GM13977 (cell line): ENCODE results near the gene HSD17B3.
A peak's percentile ranks its signal among the peaks of the same experiment; 100 is the strongest.

Source experiments
- DNase-seq: peaks from one replicate; pipeline ENCODE4 v3.0.0; 2012; ENCODE audit warnings: low spot score
- in situ Hi-C: fragments of 300-500 bp; cut with MboI; formaldehyde crosslinking; loops from one replicate; pipeline ENCODE4 v1.12.0; 2022; ENCODE audit warnings: low sequenced_read_pairs, low pct_unique_long_range_greater_than_20kb, mixed read lengths, inconsistent platforms; ENCODE audit not compliant: unreplicated experiment
- TF ChIP-seq, protein P1 (sequence below): IDR thresholded peaks from 2 replicates; pipeline ENCODE4 v1.5.1; 2012; ENCODE audit warnings: mild to moderate bottlenecking, control low read depth; ENCODE audit not compliant: insufficient read depth; ENCODE audit errors: extremely low read depth, missing control alignments

HSD17B3 gene

DNA sequence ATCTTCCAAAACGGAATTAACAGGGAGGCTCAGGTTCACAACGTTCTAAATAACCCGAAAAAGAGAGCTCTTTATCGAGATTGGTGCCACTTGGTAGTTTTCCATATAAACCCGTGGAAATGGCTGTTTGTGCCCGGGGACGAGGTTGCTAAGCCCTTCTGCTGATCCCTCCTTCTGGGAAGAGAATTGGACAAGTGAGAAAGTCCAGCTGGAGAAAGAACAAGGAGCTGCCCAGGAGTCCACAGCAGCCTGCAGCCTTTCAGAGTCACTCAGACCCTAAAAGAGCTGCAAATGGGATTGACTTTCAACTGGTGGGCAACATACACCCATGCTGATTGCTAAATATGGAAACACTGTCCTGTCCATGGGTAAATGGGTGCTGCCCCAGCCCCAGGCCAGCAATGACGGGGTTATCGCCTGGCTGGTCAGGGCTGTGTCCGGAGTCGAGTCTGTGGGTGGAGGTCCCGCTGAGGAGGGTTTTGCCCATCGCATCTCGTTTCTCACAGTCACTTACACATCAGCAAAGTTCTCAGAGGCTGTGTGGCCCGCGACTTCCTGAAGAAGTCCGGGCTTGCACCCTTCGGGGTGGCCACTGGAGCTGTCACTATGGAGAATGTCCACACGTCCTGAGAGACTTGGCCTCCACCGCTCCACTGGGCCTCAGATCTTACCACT is 40.7 kb upstream of the HSD17B3 start:
- TF ChIP-seq, protein P1, sequence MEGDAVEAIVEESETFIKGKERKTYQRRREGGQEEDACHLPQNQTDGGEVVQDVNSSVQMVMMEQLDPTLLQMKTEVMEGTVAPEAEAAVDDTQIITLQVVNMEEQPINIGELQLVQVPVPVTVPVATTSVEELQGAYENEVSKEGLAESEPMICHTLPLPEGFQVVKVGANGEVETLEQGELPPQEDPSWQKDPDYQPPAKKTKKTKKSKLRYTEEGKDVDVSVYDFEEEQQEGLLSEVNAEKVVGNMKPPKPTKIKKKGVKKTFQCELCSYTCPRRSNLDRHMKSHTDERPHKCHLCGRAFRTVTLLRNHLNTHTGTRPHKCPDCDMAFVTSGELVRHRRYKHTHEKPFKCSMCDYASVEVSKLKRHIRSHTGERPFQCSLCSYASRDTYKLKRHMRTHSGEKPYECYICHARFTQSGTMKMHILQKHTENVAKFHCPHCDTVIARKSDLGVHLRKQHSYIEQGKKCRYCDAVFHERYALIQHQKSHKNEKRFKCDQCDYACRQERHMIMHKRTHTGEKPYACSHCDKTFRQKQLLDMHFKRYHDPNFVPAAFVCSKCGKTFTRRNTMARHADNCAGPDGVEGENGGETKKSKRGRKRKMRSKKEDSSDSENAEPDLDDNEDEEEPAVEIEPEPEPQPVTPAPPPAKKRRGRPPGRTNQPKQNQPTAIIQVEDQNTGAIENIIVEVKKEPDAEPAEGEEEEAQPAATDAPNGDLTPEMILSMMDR: no peak
- in situ Hi-C loops: no loop called here
- DNase-seq: no peak

DNA sequence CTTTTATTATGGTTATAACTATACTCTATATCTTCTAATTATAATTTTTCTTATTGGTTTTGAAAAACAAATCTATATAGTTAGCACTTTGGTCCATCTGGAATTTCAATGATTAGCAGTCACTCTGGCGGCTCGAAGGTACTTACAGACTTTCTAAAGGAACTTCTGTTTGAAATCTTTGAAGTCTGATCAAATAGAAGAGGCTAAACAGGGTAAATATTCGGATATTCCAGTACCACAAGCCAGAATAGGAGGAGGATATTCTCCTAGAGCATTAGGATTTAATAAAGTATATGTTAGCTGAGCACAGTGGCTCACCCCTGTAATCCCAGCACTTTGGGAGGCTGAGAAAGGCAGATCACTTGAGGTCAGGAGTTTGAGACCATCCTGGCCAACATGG is 38.7 kb upstream of the HSD17B3 start:
- TF ChIP-seq, protein P1: no peak
- no peak for DNase-seq
- in situ Hi-C loops: no loop called here

DNA sequence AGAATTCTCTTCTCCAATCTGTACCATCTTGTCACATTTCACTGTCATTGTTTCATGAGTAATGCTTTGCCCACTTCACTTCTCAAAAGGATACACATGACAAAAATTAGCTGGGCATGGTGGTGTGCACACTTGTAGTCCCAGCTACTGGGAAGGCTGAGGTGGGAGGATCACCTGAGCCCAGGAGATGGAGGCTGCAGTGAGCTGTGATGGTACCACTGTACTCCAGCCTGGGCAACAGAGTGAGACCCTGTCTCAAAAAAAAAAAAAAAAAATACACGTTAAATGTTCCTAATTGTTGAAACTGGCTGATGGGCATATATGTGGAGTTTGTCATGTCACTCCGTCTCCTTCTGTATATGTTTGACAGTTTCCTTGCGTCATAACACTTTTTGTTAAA is 36.3 kb upstream of the HSD17B3 start:
- in situ Hi-C loops: no loop called here
- TF ChIP-seq, protein P1: no peak
- DNase-seq: no peak

DNA sequence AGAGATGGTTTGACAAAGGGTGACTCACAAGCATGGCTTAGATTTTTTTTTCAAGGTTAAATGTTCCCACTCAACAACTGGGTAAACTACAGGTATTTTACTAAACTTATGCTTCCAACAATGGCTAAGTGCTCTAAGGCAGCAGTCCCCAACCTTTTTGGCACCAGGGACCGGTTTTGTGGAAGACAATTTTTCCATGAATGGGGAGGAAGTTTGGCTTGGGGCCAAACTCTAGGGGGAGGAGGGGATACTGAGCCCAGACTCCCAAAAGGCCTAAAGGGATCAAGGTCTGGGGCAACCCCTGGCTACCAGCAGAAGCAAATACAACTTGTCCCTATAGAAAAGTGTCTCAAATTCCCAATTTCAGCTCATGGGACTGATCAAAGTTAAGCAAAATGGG is 32.0 kb upstream of the HSD17B3 start:
- in situ Hi-C loops: no loop called here
- TF ChIP-seq, protein P1: no peak
- DNase-seq: no peak

DNA sequence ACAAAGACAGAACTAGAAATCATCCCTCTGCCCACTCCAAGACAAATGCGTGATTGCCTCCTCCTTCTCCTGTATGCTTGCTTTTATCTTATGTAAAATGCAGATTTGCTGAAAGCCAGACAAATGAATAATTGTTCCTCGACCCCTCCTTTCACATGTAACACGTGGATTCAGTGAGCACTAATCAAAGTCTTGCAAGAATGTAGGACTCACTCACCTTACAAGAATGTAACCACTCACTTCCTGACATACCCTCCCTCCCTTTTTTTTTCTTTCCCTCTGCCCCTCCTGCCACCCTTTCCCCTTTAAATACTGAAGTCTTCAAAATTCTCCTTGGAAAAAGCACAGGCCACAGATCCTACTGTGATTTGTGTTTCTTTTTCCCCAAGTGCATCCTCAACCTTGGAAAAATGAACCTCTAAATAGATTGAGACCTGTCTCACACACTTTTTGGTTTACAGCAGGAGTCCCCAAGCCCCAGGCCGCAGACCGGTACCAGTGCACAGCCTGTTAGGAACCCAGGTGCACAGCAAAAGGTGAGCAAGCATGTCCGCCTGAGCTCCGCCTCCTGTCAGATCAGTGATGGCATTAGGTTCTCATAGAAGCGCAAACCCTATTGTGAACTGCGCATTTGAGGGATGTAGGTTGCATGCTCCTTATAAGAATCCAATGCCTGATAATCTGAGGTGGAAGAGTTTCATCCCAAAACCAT is 29.4 kb upstream of the HSD17B3 start:
- TF ChIP-seq, protein P1: no peak
- in situ Hi-C loops: no loop called here
- DNase-seq: no peak

DNA sequence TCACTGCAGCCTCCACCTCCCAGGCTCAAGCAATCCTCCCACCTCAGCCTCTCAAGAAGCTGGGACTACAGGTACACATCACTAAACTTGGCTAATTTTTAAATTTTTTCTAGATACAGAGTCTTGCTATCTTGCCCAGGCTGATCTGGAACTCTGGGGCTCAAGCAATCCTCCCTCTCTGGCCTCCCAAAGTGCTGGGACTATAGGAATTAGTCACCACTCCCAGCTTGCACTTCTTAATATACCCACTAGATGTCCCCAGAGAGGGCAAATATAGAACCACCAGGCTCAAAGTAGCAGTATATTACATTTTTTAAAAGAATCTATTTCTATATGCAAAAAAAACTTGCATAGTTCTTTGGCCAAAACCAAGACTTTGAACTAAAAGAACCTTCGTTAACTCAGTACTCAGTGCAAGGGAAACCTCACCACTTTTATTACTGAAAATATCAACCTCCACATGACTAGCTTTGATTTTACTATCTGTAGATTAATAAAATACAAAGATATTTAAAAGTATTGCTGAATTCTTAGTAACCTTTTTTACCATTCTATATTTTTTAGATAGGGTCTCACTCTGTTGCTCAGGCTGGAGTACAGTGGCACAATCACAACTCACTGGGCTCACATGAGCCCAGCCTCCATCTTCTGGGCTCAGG is 25.8 kb upstream of the HSD17B3 start:
- in situ Hi-C loops: loop anchor here (5.0 kb wide), 1 partner anchor 324 kb away; no protein-coding TSS in a partner anchor
- TF ChIP-seq, protein P1: peak; percentile 66
- DNase-seq: peak; percentile 62
